GM20000 (cell line): ENCODE data around the gene PRKN.

Experiments
- DNase-seq: peaks from one replicate; pipeline ENCODE4 v3.0.0; 2012; ENCODE audit warnings: low spot score
- TF ChIP-seq, protein P1 (sequence below): IDR thresholded peaks from 2 replicates; pipeline ENCODE4 v1.5.1; 2012; ENCODE audit warnings: mild to moderate bottlenecking, control low read depth; ENCODE audit errors: extremely low read depth, missing control alignments

Gene PRKN

DNA sequence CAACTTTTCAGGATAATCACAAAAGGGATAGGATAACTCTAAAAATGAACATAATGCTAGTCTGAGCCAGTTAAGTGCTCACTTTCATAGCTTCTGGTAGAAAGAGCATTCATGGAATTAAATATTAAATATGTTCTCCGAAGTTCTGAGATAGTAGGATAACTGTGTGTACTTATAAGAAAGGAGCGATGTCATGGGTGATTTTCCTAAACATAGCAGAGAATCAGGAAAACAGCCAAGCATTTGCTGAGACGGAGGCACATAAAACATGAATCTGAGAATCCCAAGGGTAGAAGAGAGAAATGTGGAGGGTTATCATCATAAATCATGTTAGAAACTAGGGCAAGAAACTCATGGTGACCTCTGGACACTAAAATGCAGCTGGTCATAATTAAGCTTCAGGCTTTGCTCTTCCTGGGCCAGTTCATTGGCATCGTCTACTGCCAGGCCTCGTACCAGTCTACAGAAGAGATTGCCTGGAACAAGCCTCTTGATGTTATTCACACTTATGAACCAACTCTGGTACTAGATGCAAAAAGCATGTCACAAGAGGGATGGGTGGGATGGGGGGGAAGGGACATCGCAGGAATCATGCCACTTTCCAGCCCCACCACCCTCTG, 436.6 kb downstream of the PRKN start:
- DNase-seq = no peak
- TF ChIP-seq, protein P1, sequence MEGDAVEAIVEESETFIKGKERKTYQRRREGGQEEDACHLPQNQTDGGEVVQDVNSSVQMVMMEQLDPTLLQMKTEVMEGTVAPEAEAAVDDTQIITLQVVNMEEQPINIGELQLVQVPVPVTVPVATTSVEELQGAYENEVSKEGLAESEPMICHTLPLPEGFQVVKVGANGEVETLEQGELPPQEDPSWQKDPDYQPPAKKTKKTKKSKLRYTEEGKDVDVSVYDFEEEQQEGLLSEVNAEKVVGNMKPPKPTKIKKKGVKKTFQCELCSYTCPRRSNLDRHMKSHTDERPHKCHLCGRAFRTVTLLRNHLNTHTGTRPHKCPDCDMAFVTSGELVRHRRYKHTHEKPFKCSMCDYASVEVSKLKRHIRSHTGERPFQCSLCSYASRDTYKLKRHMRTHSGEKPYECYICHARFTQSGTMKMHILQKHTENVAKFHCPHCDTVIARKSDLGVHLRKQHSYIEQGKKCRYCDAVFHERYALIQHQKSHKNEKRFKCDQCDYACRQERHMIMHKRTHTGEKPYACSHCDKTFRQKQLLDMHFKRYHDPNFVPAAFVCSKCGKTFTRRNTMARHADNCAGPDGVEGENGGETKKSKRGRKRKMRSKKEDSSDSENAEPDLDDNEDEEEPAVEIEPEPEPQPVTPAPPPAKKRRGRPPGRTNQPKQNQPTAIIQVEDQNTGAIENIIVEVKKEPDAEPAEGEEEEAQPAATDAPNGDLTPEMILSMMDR = no peak

DNA sequence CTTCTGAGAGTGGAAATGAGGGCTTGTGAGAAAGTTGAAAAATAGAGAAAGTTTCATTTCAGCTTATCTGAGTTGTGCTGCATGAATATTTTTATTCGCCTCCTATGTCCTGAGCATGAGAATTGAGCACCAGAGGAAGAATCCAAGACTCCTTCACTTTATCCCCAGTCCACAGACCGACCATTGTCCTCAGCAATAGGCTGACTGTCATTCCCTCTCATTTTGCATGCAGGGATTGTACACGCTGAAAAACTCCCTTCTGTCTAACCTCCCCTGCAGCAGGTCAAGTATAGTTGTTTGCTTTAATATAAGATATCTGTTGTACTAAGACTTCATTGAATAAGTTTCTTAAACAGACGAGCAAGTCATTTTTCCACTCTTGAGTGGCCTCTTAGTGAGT, 437.6 kb downstream of the PRKN start:
- no peak for DNase-seq
- TF ChIP-seq, protein P1 = no peak

DNA sequence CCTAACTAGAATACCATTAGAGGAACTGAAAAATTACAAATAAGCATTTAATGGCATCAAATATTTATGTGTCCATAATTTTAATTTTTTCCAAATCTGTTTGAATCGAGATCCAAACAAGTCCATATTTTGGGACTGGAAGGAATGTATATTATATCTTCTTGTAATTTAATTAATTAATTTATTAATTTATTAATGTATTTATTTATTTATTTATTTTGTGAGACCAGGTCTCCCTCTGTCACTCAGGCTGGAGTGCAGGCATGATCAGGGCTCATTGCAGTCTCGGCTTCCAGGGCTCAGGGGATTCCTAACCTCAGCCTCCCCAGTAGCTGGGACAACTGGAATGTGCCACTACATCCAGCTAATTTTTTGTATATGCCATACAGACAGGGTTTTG, 453.6 kb downstream of the PRKN start:
- DNase-seq = no peak
- TF ChIP-seq, protein P1 = no peak

DNA sequence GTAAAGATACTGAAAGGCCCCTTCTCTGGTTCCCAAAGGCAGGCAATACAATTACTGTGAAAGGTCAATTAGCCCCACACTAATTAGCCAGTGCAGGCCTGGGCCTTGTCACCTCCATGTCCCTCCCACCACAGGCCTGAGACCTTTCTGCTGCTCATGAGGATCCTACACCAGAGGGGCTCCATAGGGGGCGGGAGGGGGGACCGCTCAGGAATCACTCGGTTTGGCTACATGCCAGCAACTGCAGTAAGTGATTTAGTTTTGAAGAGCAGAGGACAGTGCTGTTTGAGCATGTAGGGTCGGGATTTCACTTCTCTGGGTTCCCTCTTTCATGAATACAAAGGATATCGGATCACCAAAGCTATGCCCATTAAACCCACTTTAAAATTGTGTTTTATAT, 455.6 kb downstream of the PRKN start:
- no peak for DNase-seq
- TF ChIP-seq, protein P1 = no peak

DNA sequence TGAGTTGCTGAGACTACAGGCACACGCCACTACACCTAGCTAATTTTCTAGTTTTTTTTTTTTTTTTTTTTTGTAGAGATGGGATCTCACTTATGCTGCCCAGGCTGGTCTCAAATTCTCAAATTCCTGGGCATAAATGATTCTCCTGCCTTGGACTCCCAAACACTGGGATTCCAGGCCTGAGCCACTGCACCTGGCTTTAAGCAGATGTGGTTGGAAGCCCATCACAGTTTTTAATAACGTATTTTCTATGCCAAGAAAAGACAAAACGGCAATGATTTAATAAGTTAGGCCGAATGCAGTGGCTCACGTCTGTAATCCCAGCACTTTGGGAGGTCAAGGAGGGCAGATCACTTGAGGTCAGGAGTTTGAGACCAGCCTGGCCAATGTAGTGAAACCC, 456.6 kb downstream of the PRKN start:
- no peak for DNase-seq
- TF ChIP-seq, protein P1 = no peak

DNA sequence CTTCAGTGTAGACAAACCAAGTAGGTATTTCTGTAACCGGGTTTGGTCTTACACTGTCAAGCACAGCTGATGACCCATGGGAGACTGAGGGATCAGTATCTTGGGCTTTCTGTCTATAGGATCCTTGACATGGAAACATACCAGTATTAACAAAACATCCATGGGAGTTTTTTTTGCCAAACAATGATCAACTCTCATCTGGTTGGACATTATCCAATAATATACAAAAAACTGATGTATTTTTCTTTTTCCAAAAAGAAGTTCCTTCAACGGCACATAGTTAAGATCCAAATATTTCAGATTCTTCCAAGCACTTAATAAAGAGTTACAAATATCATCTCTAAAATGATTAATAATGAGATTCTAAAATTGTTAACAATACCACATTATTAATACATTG, 459.9 kb downstream of the PRKN start:
- DNase-seq = no peak
- TF ChIP-seq, protein P1 = no peak

DNA sequence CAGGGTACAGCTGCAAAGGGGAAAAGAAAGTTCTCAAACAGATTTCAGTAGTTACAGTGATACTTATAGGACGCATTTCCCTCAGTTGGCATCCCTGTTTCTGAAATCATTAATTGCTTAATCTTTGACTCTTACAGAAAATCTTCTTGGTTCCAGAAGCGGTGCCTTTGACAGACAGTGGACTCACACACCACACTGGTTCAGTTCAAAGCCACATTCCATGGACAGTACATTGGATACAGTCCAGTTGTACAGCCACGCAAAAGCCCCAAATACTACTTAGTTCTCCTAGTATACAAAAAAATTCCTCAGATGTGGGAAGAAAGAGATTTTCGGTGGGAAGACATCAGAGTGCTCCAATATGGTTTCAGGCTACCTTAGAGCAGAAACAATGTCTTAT, 460.4 kb downstream of the PRKN start:
- TF ChIP-seq, protein P1 = no peak
- DNase-seq = no peak
